Loucy (cell line): ENCODE results near the gene ATP5PB.

Source experiments
- CTCF ChIP-seq: fragments of 200-600 bp; sonication (generic); conservative IDR thresholded peaks from 2 replicates; pipeline ENCODE4 v1.5.1; 2014; ENCODE audit warnings: mild to moderate bottlenecking, antibody characterized with exemption, low read length
- EZH2phosphoT487 ChIP-seq: fragments of 200-600 bp; IDR thresholded peaks from 2 replicates; pipeline ENCODE4 v1.6.1; 2018; ENCODE audit warnings: antibody characterized with exemption, mild to moderate bottlenecking, moderate library complexity, borderline replicate concordance

- no peak for TF ChIP-seq CTCF
- no peak for TF ChIP-seq EZH2phosphoT487
Measured at GRCh38 chr1:111476214-111476613, 26.9 kb downstream of the ATP5PB start.
